NT2/D1 (cell line): ENCODE measurements around the gene COBL.

ENCODE experiments used
- DNase-seq: peaks from one replicate; pipeline ENCODE4 v3.0.0-alpha.2; 2011; ENCODE audit warnings: low read depth, low spot score
- H3K27me3 ChIP-seq: 2 replicates; pipeline ENCODE4 v1.6.0; 2011; ENCODE audit warnings: mild to moderate bottlenecking; ENCODE audit not compliant: insufficient read length, insufficient read depth
- H3K36me3 ChIP-seq: 2 replicates; pipeline ENCODE4 v1.6.1; 2011; ENCODE audit warnings: mild to moderate bottlenecking, low read length, mixed read lengths; ENCODE audit not compliant: insufficient read depth, insufficient read length
- H3K4me1 ChIP-seq: 2 replicates; pipeline ENCODE4 v1.5.1; 2011; ENCODE audit not compliant: insufficient read depth, insufficient read length
- H3K4me3 ChIP-seq: 2 replicates; pipeline ENCODE4 v1.5.1; 2011; ENCODE audit warnings: low read depth; ENCODE audit not compliant: insufficient read length
- H3K9ac ChIP-seq: 2 replicates; pipeline ENCODE4 v1.6.0; 2011; ENCODE audit warnings: low read depth; ENCODE audit not compliant: insufficient read length
- H3K9me3 ChIP-seq: 2 replicates; pipeline ENCODE4 v1.5.1; 2011; ENCODE audit warnings: mild to moderate bottlenecking, low read length; ENCODE audit not compliant: insufficient read depth
- SUZ12 ChIP-seq: IDR thresholded peaks from 2 replicates; pipeline ENCODE4 v1.6.1; 2011; ENCODE audit not compliant: insufficient read length, insufficient read depth; ENCODE audit errors: extremely low read depth
- YY1 ChIP-seq: IDR thresholded peaks from 2 replicates; pipeline ENCODE4 v1.6.1; 2011; ENCODE audit not compliant: insufficient read length, insufficient read depth
- ZNF274 ChIP-seq: IDR thresholded peaks from 2 replicates; pipeline ENCODE4 v1.6.1; 2011; ENCODE audit warnings: mild to moderate bottlenecking, low read depth, low read length

The COBL gene

GRCh38 chr7:51279391-51280023 lies 37.1 kb downstream of the COBL start:
- Histone ChIP-seq H3K9ac (no peak overlapping the region), H3K27me3 (no peaks in the 10 kb centered on the region), H3K36me3 (no peaks in the 10 kb centered on the region), H3K4me3 (no peak overlapping the region), H3K9me3 (no peaks in the 10 kb centered on the region; the same call in 1 of the 2 replicates), H3K4me1 (no peaks in the 10 kb centered on the region)
- TF ChIP-seq ZNF274 (no peak), YY1 (no peak)
- no peak for DNase-seq

DNA sequence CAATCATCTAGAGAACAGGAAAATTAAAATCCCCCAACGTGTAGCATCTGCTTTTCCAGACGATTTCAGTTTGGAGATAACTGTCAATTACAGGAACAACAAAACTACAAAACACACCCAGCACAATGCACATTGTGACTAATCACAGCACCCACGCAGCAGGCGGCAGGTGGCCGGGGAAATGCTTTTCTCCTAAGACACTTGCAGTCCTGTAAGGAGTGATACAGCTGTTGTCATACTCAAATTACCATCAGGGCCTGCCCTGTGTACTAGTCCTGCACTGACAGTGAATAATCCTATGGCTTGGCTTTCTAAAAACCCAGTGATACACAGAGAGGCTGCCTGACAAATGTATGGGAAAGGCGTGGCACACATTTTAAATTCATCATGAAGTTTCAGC lies 37.8 kb downstream of the COBL start:
- Histone ChIP-seq H3K9me3 (no peaks in the 10 kb centered on the region), H3K9ac (no peak overlapping the region), H3K4me3 (no peak overlapping the region), H3K27me3 (no peaks in the 10 kb centered on the region), H3K36me3 (no peaks in the 10 kb centered on the region), H3K4me1 (no peaks in the 10 kb centered on the region)
- DNase-seq = no peak
- TF ChIP-seq YY1 (no peak), SUZ12 (no peak), ZNF274 (no peak)

DNA sequence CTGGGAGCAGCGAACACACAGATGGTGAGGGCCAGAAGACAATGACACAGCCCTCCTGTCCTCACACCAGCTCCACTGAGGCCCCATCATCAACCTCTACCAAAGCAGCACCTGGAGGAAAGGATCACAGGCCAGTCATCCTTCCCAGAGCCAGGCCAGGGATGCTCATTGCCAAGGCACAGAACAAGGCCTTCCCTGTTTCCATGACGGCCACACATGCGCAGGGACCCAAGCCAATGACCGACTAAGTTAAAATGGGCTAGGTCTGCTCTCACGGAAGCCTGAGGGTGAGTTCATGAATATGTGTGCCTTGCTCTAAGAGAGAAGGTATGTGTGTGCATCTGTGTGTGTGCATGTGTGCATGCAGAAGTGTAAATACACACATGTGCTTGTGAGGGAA lies 39.6 kb downstream of the COBL start:
- Histone ChIP-seq H3K27me3 (no peaks in the 10 kb centered on the region), H3K4me1 (no peaks in the 10 kb centered on the region), H3K36me3 (no peaks in the 10 kb centered on the region), H3K4me3 (no peak overlapping the region), H3K9ac (no peak overlapping the region), H3K9me3 (no peaks in the 10 kb centered on the region)
- TF ChIP-seq YY1 (no peak), SUZ12 (no peak), ZNF274 (no peak)
- DNase-seq = no peak

DNA sequence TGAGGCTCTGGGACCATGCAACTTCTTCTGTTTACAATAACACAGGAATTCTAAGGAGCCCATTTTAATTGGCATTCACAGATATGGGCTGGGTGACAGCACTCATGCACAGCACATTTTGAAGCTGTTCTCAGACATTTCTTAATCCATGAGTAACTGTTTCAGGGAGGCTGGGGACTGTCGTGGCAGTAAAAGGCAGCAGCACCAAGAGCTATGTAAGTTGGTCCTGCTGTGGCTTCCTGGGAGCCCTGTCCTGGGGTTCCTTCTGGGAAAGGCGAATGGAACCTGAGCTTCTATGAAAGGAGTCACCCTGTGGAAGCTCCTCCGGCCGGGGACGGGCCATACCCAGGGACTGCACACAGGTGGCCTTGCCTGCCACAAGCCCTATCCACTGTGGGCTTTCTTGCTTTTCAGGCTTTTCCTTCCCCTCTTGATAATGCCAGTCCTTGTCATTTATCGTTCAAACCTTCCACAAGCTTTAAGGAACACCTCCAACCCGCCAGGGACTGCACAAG lies 40.5 kb downstream of the COBL start:
- H3K4me1 ChIP-seq = peaks cover under 1% of the 10 kb centered on the region
- no peak overlapping the region for H3K4me3 ChIP-seq

DNA sequence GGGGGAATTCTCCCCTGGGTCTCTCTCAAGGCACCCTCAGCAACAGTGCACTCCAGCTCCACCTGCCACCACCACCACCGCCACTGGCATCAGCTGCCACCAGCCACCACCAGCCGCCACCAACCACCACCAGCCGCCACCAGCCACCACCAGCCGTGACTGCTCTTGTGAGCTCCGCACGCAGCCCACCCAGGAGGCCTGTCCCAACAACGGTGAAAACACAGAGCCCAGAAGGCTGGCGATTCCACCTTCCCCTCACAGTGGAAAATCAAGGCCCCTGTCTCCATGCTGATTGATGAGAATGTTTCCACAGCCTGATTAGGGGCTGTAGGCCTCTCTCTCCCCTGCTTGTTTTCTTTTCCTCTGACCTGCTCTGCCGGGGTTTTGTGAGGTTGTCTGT lies 41.1 kb downstream of the COBL start:
- Histone ChIP-seq H3K36me3 (no peaks in the 10 kb centered on the region), H3K9ac (no peak overlapping the region), H3K27me3 (no peaks in the 10 kb centered on the region), H3K4me1 (peaks cover 2% of the 10 kb centered on the region), H3K9me3 (no peaks in the 10 kb centered on the region), H3K4me3 (no peak overlapping the region)
- TF ChIP-seq SUZ12 (no peak), YY1 (no peak), ZNF274 (no peak)
- DNase-seq = no peak

More for the DNA sequence above, 40.5 kb downstream of the COBL start:
- no peaks in the 10 kb centered on the region for H3K27me3 ChIP-seq
- no peaks in the 10 kb centered on the region for H3K9me3 ChIP-seq
- H3K9ac ChIP-seq = no peak overlapping the region
- no peak for DNase-seq
- no peaks in the 10 kb centered on the region for H3K36me3 ChIP-seq
- no peak for TF ChIP-seq YY1
- TF ChIP-seq SUZ12 = no peak
- no peak for TF ChIP-seq ZNF274

GRCh38 chr7:51274955-51275354 lies 41.7 kb downstream of the COBL start:
- Histone ChIP-seq H3K27me3 (no peaks in the 10 kb centered on the region), H3K9ac (no peak overlapping the region)
- TF ChIP-seq SUZ12 (no peak), ZNF274 (no peak), YY1 (no peak)

GRCh38 chr7:51274001-51274400 lies 42.6 kb downstream of the COBL start:
- Histone ChIP-seq H3K27me3 (no peaks in the 10 kb centered on the region), H3K4me3 (no peak overlapping the region), H3K9me3 (no peaks in the 10 kb centered on the region), H3K9ac (no peak overlapping the region), H3K4me1 (peaks cover 2% of the 10 kb centered on the region), H3K36me3 (no peaks in the 10 kb centered on the region)
- TF ChIP-seq YY1 = no peak
- no peak for TF ChIP-seq ZNF274
- no peak for TF ChIP-seq SUZ12
- no peak for DNase-seq

More at GRCh38 chr7:51274955-51275354, 41.7 kb downstream of the COBL start:
- H3K36me3 ChIP-seq = no peaks in the 10 kb centered on the region
- DNase-seq = no peak
- peaks cover 2% of the 10 kb centered on the region for H3K4me1 ChIP-seq
- H3K4me3 ChIP-seq = no peak overlapping the region
- no peaks in the 10 kb centered on the region for H3K9me3 ChIP-seq

DNA sequence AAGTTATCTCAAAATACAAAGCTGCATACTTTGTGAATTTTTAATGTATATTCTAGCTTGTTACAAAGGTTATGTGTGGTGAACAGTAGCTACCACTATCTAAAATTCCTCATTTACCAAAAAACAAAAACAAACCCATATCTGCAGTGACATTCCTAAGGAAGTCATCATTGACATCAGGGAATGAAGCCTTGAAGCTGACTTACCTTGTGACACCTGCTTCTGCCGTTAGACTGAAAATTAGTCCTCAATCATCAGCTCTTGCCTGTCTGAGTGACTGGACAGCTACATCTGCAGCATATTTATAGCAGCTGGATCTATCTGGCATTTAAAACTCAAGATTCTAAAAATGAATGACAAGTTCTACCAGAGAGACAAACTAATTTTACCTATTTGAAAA lies 43.2 kb downstream of the COBL start:
- no peaks in the 10 kb centered on the region for H3K36me3 ChIP-seq
- H3K9ac ChIP-seq = no peak overlapping the region
- DNase-seq = no peak
- no peak overlapping the region for H3K4me3 ChIP-seq
- no peaks in the 10 kb centered on the region for H3K27me3 ChIP-seq
- TF ChIP-seq ZNF274 = no peak
- no peak for TF ChIP-seq YY1
- TF ChIP-seq SUZ12 = no peak
- H3K4me1 ChIP-seq = peaks cover 2% of the 10 kb centered on the region
- H3K9me3 ChIP-seq = no peaks in the 10 kb centered on the region
